Spleen (tissue), 11 donors: ENCODE data around the gene USP20. TPM values are rescaled to one million over a fixed set of nuclear protein-coding genes. Genes with fewer than 3 reads are reported as not detected.

Experiments used
- DNase-seq: peaks from one replicate; pipeline ENCODE4 v3.0.0-alpha.2; 2020
- H3K27ac ChIP-seq, 8 donors: fragments of 200-600 bp; sonication (generic) in 7 of 8; 1 replicate in 4 of 8; 2 replicates in 4 of 8; pipeline versions ENCODE4 v1.5.0 to v1.8.0; 2016 to 2021; ENCODE audit warnings: inconsistent platforms in 4 of 8, mild to moderate bottlenecking in 4 of 8, moderate library complexity in 1 of 8
- H3K27me3 ChIP-seq, 7 donors: fragments of 200-600 bp; sonication (generic) in 6 of 7; replicated peaks in 1 of 7; 1 replicate in 4 of 7; 2 replicates in 3 of 7; pipeline versions ENCODE4 v1.5.0 to v1.8.0; 2016 to 2021; ENCODE audit warnings: inconsistent platforms in 3 of 7, mild to moderate bottlenecking in 1 of 7
- H3K36me3 ChIP-seq, 6 donors: fragments of 200-600 bp; sonication (generic) in 5 of 6; 1 replicate in 4 of 6; 2 replicates in 2 of 6; pipeline versions ENCODE4 v1.5.0 to v1.8.0; 2016 to 2021; ENCODE audit warnings: inconsistent platforms in 2 of 6
- H3K4me1 ChIP-seq, 6 donors: fragments of 200-600 bp; sonication (generic) in 5 of 6; 1 replicate in 3 of 6; 2 replicates in 3 of 6; pipeline versions ENCODE4 v1.5.0 to v1.8.0; 2016 to 2021; ENCODE audit warnings: inconsistent platforms in 3 of 6
- H3K4me3 ChIP-seq, 8 donors: fragments of 200-600 bp; sonication (generic) in 7 of 8; 1 replicate in 4 of 8; 2 replicates in 4 of 8; pipeline versions ENCODE4 v1.5.0 to v1.8.0; 2016 to 2021; ENCODE audit warnings: inconsistent platforms in 4 of 8, mild to moderate bottlenecking in 4 of 8, moderate library complexity in 2 of 8
- H3K9me3 ChIP-seq, 8 donors: fragments of 200-600 bp; sonication (generic) in 7 of 8; 1 replicate in 4 of 8; 2 replicates in 4 of 8; pipeline versions ENCODE4 v1.5.0 to v1.8.0; 2016 to 2021; ENCODE audit warnings: inconsistent platforms in 4 of 8
- POLR2A ChIP-seq, 3 donors: fragments of 450-650 bp; IDR thresholded peaks; one replicate each; pipeline ENCODE4 v1.5.1; 2017; ENCODE audit warnings: antibody characterized with exemption in 3 of 3, mild to moderate bottlenecking in 1 of 3
- POLR2AphosphoS5 ChIP-seq, 3 donors: sonication (generic); formaldehyde crosslinking; IDR thresholded peaks; one replicate each; pipeline ENCODE4 v1.5.1; 2017; ENCODE audit warnings: antibody characterized with exemption in 3 of 3
- WGBS, 5 donors: extraction: QIAGEN DNeasy Blood & Tissue Kit in 3 of 5; methylation state at CpG; one replicate each; pipeline versions ENCODE4 v1.1.5 to v1.1.7; 2013 to 2018; 5-methylcytosine and 5-hydroxymethylcytosine counted together
- intact Hi-C: fragments of 100-400 bp; cut with DNase I; formaldehyde crosslinking; loops from one replicate; pipeline ENCODE4 v1.15.0; 2023; ENCODE audit warnings: low total_unique reads
- polyA plus RNA-seq, 3 donors: library from polyadenylated mRNA; stranded (reverse); fragments of 200-250 nt; gene quantifications; one replicate each; pipeline ENCODE4 v1.2.1, GENCODE V29; 2013
- total RNA-seq, 7 donors: library from RNA; depleted of rRNA in 3 of 7; stranded (reverse); fragments of >200 nt in 3 of 7; fragmentation: NEBNext Ultra II Directional in 4 of 7; extraction: Animal tissue kit (Norgen Biotek cat#: 25700) in 4 of 7; gene quantifications; one replicate each; pipeline versions ENCODE4 v1.1.0 to v1.2.1, GENCODE V29; 2016 to 2021
- TF ChIP-seq, protein P1 (sequence below), 11 experiments: fragments of 200-600 bp in 7 of 11; fragments of 450-650 bp in 4 of 11; sonication (generic) in 4 of 11; IDR thresholded peaks in 8 of 11; conservative IDR thresholded peaks in 3 of 11; 1 replicate in 7 of 11; 2 replicates in 4 of 11; pipeline versions ENCODE4 v1.4.0 to v1.8.0; 2016 to 2021; ENCODE audit warnings: antibody characterized with exemption in 11 of 11, inconsistent platforms in 4 of 11, mild to moderate bottlenecking in 1 of 11
- donor health status: healthy with polysubstance abuse.
- donor health status: DM: no; HTN: no; CAD: no; lungs with moderate emphysema.
- donor health status: DM: no; HTN: no; CAD: no.
- donor health status: Bipolar disorder and iron deficiency.
- donor health status: healthy.
- donor health status: DM: no; HTN: no; CAD: no.
- donor health status: DM: yes; HTN: yes; CAD: no.

The USP20 gene
- total and polyA plus RNA-seq, 10 donors: 29.7 to 83.7 (median 41.3) TPM

DNA sequence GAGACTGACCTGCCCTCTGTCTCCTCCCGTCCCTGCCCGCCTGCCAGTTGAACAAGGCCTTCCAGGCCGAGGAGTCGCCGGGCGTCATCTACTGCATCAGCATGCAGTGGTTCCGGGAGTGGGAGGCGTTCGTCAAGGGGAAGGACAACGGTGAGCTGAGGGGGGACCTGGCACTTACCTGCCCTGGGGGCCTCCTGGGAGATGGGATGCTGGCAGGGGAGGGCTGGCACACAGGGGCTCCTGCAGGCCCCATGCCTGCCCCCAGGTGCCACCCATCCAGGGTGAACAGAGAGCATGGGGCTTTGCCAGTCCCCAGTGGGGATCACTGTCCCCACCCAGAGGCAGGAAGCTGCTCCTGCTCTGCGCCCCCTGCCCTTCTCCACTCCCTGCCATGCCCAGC lies 43.0 kb downstream of the USP20 start:
- Histone ChIP-seq H3K9me3 (no peaks in the 10 kb centered on the region), H3K27ac (no peak overlapping the region), H3K27me3 (no peaks in the 10 kb centered on the region), H3K4me3 (no peak overlapping the region), H3K36me3 (peaks cover 0 to 69% (median 16%) of the 10 kb centered on the region in 6 donors), H3K4me1 (peaks cover 0 to 18% (median 4%) of the 10 kb centered on the region in 6 donors)
- WGBS, 5 donors: 84 to 97% (median 93%) methylated on average over 9 to 11 of the region's 11 CpGs
- peak in 1 of 3 donors; percentile 11 for TF ChIP-seq POLR2AphosphoS5 (IDR thresholded peaks at IDR 0.05)
- TF ChIP-seq, protein P1, sequence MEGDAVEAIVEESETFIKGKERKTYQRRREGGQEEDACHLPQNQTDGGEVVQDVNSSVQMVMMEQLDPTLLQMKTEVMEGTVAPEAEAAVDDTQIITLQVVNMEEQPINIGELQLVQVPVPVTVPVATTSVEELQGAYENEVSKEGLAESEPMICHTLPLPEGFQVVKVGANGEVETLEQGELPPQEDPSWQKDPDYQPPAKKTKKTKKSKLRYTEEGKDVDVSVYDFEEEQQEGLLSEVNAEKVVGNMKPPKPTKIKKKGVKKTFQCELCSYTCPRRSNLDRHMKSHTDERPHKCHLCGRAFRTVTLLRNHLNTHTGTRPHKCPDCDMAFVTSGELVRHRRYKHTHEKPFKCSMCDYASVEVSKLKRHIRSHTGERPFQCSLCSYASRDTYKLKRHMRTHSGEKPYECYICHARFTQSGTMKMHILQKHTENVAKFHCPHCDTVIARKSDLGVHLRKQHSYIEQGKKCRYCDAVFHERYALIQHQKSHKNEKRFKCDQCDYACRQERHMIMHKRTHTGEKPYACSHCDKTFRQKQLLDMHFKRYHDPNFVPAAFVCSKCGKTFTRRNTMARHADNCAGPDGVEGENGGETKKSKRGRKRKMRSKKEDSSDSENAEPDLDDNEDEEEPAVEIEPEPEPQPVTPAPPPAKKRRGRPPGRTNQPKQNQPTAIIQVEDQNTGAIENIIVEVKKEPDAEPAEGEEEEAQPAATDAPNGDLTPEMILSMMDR (IDR thresholded peaks at IDR 0.05 in 8 of 11, conservative IDR thresholded peaks at IDR 0.05 in 3 of 11): no peak
- no peak for TF ChIP-seq POLR2A (IDR thresholded peaks at IDR 0.05)
- intact Hi-C loops: no loop called here
- no peak for DNase-seq

DNA sequence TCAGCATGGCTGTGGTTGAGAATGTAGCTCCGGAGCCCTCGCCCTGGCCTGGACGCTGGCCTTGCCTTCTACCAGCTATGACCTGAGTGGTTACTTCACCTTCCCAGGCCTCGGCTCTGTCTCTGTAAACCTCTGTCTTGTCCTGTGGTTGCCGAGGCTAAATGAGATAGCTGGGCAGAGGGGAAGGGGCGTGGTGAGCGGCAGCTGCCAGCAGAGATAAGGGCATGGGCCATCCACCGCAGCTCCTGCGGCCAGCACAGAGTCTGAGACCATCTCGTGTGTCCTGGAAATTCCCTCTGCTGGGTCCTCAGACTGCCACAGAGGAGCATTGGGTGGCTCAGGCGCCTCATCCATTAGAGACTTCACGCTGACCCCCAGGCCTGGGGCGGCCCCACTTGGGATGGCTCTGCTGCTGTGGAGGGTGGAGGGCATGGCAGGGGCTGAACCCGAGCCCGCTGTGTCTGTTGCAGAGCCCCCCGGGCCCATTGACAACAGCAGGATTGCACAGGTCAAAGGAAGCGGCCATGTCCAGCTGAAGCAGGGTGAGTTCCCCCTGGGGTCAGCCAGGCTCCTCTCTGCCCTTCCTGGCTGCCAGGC lies 43.9 kb downstream of the USP20 start:
- no peaks in the 10 kb centered on the region for H3K27me3 ChIP-seq
- H3K36me3 ChIP-seq: peaks cover 0 to 59% (median 11%) of the 10 kb centered on the region in 6 donors
- H3K27ac ChIP-seq: no peak overlapping the region
- peaks cover 6 to 27% (median 13%) of the 10 kb centered on the region in 6 donors for H3K4me1 ChIP-seq
- DNase-seq: no peak
- intact Hi-C loops: no loop called here
- WGBS, 5 donors: 71 to 80% (median 75%) methylated on average over 12 to 17 of the region's 17 CpGs; no CpG with 5 or more reads in 1 of the 5 donors
- H3K4me3 ChIP-seq: no peak overlapping the region
- no peaks in the 10 kb centered on the region for H3K9me3 ChIP-seq
- TF ChIP-seq, protein P1 (IDR thresholded peaks at IDR 0.05 in 8 of 11, conservative IDR thresholded peaks at IDR 0.05 in 3 of 11): no peak
- peak in 1 of 3 donors; percentile 32 for TF ChIP-seq POLR2AphosphoS5 (IDR thresholded peaks at IDR 0.05)

DNA sequence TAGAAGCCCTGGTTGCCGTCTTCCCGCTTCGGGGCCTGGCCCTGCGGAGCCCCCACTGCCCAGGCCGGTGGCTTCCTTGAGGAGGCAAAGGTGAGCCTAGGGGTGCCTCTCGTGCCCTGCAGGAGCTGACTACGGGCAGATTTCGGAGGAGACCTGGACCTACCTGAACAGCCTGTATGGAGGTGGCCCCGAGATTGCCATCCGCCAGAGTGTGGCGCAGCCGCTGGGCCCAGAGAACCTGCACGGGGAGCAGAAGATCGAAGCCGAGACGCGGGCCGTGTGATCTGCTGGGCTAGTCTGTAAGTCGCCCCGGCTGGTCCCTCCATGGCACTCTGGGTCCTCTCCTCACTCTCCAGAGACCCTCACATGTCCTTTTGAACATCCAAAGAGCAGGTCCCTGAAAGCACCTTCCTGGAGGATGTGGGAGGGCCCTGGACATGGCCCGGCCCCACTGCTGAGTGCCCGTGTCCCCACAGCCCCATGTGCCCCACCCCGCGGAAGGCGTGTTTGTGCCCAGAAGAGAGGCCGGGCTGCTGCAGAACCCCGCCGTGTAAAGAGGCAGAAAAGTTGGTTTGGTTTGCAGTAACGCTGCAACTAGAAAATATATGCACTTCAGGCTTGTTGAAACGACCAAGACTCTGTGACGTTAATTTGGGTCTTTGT lies 44.9 kb downstream of the USP20 start:
- intact Hi-C loops: loop anchor here (10.0 kb wide), 1 partner anchor 85 kb away; no protein-coding TSS in a partner anchor
- Histone ChIP-seq H3K4me3 (no peak overlapping the region), H3K4me1 (peaks cover 13 to 36% (median 22%) of the 10 kb centered on the region in 6 donors), H3K36me3 (peaks cover 0 to 50% (median 7%) of the 10 kb centered on the region in 6 donors), H3K27ac (no peak overlapping the region), H3K9me3 (no peaks in the 10 kb centered on the region), H3K27me3 (no peaks in the 10 kb centered on the region)
- WGBS, 5 donors: 92 to 95% (median 94%) methylated on average over 29 to 31 of the region's 31 CpGs
- TF ChIP-seq POLR2A (IDR thresholded peaks at IDR 0.05): no peak
- TF ChIP-seq POLR2AphosphoS5 (IDR thresholded peaks at IDR 0.05): no peak
- DNase-seq: peak; percentile 77

DNA sequence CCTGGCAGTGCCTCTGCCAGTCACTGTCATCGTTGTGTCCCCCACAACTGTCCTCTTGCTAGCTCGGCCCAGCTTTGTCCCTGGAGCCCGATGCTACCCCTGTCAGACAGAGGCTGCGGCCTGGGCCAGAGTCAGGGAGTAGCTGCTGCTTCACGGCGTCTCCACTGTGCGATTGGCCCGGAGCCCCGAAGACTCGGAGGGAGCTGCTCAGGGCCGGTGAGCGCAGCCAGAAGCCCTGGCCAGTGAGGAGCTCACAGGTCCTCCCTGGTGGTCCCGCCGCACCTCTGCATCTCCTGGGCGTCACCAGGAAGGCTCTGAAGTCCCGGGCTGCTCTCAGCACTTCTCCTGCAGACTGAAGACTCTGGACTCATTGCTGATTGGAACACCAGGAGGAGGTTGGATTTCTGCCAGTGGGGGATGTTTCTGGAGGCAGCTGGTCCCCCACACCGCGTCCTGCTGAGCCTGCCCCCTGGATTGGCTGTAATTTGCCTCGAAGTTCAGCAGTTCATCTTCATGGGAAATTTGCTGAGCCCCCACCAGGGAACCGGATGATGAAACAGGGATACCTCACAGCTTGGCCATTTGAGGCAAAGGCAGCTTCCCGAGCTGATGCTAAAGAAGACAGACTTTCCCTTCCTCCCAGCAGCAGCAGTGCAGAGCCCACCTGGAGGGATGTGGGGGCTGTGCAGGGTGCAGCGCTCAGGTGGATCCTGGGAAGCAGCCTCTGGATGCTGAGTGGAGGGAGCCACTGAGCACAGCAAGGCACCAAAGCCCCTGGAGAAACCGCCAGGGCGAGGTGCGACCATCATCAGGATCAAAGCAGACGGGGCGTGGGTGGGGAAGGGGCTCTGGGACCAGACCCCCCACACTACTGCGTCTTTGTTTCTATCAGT lies 45.6 kb downstream of the USP20 start:
- Histone ChIP-seq H3K36me3 (peaks cover 0 to 42% (median 3%) of the 10 kb centered on the region in 6 donors), H3K27ac (peak overlapping the region in 1 of 8 donors; percentile 21), H3K4me3 (no peak overlapping the region), H3K4me1 (peaks cover 20 to 44% (median 30%) of the 10 kb centered on the region in 6 donors), H3K27me3 (no peaks in the 10 kb centered on the region), H3K9me3 (no peaks in the 10 kb centered on the region)
- TF ChIP-seq POLR2AphosphoS5 (IDR thresholded peaks at IDR 0.05): no peak
- TF ChIP-seq, protein P1 (IDR thresholded peaks at IDR 0.05 in 8 of 11, conservative IDR thresholded peaks at IDR 0.05 in 3 of 11): no peak
- 86 to 92% (median 89%) methylated on average over 22 to 28 of the region's 28 CpGs for WGBS, 5 donors
- intact Hi-C loops: loop anchor here (10.0 kb wide), 1 partner anchor 84 kb away; no protein-coding TSS in a partner anchor
- DNase-seq: peak; percentile 76
